HL-60 (cell line): ENCODE results near the gene RNF223.

ENCODE experiments used
- DNase-seq, 2 experiments: peaks; one replicate each; pipeline ENCODE4 v3.0.0-alpha.2; 2010 to 2020; ENCODE audit warnings: low read depth in 1 of 2, low spot score in 1 of 2
- H3K27ac ChIP-seq: fragments of 250-450 bp; sonication (Bioruptor Pico); replicated peaks from 2 replicates; pipeline ENCODE4 v1.5.1; 2020; ENCODE audit warnings: mild to moderate bottlenecking, moderate library complexity
- H3K27me3 ChIP-seq: fragments of 250-450 bp; sonication (Bioruptor Pico); 2 replicates; pipeline ENCODE4 v1.5.1; 2021; ENCODE audit warnings: mild to moderate bottlenecking, moderate library complexity; ENCODE audit not compliant: insufficient read depth, poor library complexity, severe bottlenecking
- H3K4me3 ChIP-seq: replicated peaks from 2 replicates; pipeline ENCODE4 v1.5.1; 2011; ENCODE audit warnings: mild to moderate bottlenecking, control low read depth, low read length; ENCODE audit not compliant: insufficient read depth
- GABPA ChIP-seq: IDR thresholded peaks from 2 replicates; pipeline ENCODE4 v1.6.1; 2012; ENCODE audit warnings: low read depth
- POLR2AphosphoS5 ChIP-seq: IDR thresholded peaks from 2 replicates; pipeline ENCODE4 v1.6.1; 2012; ENCODE audit warnings: low read depth
- SPI1 ChIP-seq: IDR thresholded peaks from 2 replicates; pipeline ENCODE4 v1.6.1; 2012; ENCODE audit warnings: low read depth, mild to moderate bottlenecking, borderline replicate concordance
- TF ChIP-seq, protein P1 (sequence below): IDR thresholded peaks from 2 replicates; pipeline ENCODE4 v1.6.1; 2012; ENCODE audit warnings: low read depth; ENCODE audit not compliant: insufficient replicate concordance
- TF ChIP-seq, protein P2 (sequence below): IDR thresholded peaks from one replicate; pipeline ENCODE4 v1.5.1; 2011; ENCODE audit warnings: low read length, control low read depth, inconsistent platforms; ENCODE audit not compliant: insufficient read depth

Gene RNF223

DNA sequence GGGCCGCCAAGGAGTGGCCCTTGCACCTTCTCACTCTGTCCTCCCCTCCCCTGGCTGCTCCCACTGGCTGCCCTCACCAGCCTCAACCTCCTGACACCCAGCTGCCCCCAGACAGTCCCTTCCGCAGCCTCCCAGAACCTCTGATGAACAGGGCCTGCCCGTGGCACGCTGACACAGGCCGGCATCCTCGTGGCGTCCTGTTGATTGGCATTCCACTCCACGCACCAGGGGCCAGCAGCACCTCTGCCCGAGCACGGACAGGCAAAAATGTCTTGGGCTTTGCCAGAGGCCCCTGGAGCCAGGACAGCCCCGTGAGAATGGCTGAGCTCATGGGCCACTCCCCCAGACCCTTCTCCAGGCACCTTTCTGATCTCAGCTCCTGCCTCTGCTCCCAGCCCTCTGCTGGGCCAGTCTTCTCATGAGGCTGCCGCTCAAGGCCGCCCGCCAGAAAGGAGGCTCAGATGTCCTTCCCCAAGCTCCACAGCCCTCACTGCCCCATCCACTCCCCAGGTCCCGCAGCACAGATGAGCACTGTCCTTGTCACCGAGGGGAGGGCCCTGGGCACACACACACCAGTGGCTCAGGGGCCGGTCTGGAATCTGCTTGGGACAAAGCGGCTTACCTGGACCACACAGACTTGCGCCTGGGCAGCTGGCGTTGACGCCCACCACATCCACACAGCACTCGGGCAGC lies 15.8 kb upstream of the RNF223 start:
- no peak for DNase-seq
- Histone ChIP-seq H3K27me3 (no peaks in the 10 kb centered on the region), H3K4me3 (no peak overlapping the region), H3K27ac (no peak overlapping the region)
- TF ChIP-seq, protein P1, sequence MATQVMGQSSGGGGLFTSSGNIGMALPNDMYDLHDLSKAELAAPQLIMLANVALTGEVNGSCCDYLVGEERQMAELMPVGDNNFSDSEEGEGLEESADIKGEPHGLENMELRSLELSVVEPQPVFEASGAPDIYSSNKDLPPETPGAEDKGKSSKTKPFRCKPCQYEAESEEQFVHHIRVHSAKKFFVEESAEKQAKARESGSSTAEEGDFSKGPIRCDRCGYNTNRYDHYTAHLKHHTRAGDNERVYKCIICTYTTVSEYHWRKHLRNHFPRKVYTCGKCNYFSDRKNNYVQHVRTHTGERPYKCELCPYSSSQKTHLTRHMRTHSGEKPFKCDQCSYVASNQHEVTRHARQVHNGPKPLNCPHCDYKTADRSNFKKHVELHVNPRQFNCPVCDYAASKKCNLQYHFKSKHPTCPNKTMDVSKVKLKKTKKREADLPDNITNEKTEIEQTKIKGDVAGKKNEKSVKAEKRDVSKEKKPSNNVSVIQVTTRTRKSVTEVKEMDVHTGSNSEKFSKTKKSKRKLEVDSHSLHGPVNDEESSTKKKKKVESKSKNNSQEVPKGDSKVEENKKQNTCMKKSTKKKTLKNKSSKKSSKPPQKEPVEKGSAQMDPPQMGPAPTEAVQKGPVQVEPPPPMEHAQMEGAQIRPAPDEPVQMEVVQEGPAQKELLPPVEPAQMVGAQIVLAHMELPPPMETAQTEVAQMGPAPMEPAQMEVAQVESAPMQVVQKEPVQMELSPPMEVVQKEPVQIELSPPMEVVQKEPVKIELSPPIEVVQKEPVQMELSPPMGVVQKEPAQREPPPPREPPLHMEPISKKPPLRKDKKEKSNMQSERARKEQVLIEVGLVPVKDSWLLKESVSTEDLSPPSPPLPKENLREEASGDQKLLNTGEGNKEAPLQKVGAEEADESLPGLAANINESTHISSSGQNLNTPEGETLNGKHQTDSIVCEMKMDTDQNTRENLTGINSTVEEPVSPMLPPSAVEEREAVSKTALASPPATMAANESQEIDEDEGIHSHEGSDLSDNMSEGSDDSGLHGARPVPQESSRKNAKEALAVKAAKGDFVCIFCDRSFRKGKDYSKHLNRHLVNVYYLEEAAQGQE: no peak
- TF ChIP-seq, protein P2, sequence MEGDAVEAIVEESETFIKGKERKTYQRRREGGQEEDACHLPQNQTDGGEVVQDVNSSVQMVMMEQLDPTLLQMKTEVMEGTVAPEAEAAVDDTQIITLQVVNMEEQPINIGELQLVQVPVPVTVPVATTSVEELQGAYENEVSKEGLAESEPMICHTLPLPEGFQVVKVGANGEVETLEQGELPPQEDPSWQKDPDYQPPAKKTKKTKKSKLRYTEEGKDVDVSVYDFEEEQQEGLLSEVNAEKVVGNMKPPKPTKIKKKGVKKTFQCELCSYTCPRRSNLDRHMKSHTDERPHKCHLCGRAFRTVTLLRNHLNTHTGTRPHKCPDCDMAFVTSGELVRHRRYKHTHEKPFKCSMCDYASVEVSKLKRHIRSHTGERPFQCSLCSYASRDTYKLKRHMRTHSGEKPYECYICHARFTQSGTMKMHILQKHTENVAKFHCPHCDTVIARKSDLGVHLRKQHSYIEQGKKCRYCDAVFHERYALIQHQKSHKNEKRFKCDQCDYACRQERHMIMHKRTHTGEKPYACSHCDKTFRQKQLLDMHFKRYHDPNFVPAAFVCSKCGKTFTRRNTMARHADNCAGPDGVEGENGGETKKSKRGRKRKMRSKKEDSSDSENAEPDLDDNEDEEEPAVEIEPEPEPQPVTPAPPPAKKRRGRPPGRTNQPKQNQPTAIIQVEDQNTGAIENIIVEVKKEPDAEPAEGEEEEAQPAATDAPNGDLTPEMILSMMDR: no peak
- TF ChIP-seq GABPA (no peak), SPI1 (no peak), POLR2AphosphoS5 (no peak)

DNA sequence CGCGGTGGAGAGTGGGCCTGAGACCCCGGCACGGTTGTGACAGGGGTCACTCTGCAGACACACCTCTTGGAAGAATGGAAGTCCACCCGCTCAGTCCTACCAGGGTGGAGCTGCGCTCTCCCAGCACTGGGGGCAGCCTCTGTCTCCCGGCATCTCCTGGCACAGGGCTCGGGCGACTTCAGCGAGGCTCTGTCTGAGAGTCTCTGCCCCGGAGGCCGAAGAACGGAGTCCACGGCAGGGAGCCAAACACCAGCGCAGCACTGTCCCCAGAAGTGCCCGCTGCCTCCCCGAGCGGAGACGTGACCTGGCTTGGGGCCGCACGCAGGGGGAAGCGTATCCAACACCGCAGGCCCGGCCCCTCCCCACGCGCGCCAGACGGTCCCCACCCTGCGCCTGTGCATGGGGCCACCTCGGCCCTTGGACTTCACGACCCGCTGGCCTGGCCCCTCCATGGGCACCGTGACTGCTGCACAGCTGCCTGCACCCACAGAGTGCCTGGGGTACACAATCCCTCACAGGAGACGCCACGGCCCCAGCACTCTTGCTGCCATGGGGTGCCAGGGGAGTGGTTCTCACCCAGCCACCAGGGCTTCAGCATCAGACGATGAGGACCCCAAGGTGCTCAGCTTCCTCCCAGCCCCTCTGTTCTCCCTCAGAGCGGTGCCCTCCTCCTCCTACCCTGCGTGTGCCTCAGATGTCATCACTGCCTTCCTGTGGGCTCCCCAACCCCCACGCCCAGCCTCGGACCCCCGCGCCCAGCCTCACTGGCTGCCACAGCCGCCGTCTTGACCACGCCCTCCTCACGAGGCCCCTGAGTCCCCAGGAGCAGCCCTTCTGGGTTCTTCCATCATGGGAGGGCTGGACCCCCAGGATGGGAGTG lies 14.9 kb upstream of the RNF223 start:
- DNase-seq: no peak
- H3K4me3 ChIP-seq: no peak overlapping the region
- no peaks in the 10 kb centered on the region for H3K27me3 ChIP-seq
- no peak for TF ChIP-seq POLR2AphosphoS5
- no peak for TF ChIP-seq GABPA
- TF ChIP-seq, protein P2: no peak
- TF ChIP-seq, protein P1: no peak
- no peak for TF ChIP-seq SPI1
- no peak overlapping the region for H3K27ac ChIP-seq

DNA sequence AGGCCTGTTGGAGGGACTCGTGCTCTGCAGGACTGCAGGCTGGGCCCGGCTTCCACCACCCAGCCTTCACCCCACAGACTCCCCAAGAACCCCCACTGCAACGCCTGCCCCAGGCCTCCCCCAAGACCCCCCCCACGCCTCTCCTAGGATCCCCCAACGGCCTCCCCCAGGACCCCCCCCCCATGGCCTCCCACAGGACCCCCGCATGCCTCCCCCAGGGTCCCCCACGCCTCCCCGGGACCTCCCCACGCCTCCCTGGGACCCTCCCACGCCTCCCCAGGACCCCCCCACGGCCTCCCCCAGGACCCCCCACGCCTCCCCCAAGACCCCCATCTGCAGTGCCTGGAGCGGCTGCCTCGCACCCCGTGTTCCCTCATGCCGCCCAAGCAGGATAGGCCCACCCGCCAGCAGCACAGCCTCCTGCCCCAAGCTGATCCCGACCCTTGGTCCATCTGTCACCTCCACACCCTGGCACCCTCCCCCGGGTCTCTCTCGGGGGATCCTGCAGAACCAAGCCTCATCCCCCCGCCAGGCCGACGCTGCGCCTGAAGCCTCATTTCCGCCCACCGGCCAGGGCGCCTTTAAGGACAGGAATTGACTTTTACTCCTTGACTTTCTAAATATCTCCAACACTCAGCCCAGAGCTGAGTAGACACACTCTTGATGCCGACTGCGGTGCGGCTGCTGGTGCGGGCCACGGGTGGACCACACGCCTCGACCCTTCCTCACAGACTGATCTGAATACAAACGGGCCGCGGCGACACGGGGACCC lies 14.1 kb upstream of the RNF223 start:
- Histone ChIP-seq H3K27me3 (no peaks in the 10 kb centered on the region), H3K4me3 (no peak overlapping the region), H3K27ac (no peak overlapping the region)
- no peak for DNase-seq
- TF ChIP-seq GABPA (no peak), POLR2AphosphoS5 (no peak), SPI1 (no peak)
- TF ChIP-seq, protein P2: no peak
- TF ChIP-seq, protein P1: no peak
